ENCODE results near the gene FMNL2.

GRCh38 chr2:152529420-152530115 lies 194.6 kb downstream of the FMNL2 start:
- TF ChIP-seq, protein P1, sequence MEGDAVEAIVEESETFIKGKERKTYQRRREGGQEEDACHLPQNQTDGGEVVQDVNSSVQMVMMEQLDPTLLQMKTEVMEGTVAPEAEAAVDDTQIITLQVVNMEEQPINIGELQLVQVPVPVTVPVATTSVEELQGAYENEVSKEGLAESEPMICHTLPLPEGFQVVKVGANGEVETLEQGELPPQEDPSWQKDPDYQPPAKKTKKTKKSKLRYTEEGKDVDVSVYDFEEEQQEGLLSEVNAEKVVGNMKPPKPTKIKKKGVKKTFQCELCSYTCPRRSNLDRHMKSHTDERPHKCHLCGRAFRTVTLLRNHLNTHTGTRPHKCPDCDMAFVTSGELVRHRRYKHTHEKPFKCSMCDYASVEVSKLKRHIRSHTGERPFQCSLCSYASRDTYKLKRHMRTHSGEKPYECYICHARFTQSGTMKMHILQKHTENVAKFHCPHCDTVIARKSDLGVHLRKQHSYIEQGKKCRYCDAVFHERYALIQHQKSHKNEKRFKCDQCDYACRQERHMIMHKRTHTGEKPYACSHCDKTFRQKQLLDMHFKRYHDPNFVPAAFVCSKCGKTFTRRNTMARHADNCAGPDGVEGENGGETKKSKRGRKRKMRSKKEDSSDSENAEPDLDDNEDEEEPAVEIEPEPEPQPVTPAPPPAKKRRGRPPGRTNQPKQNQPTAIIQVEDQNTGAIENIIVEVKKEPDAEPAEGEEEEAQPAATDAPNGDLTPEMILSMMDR (IDR thresholded peaks at IDR 0.05; ENCODE audit: low read length): no peak
- no peak for TF ChIP-seq EZH2 (IDR thresholded peaks at IDR 0.05; ENCODE audit: borderline replicate concordance, low read length)
